HG03175 (cell line): ENCODE measurements around the gene KCND1.
"Not testable (repeated sequence)": the region's sequence is repeated elsewhere in the genome, so short reads cannot be mapped to it uniquely, and the experiment has no call there.

Experiments
- ATAC-seq: cut with Tn5 transposase; IDR thresholded peaks from one replicate; pipeline ENCODE4 v1.9.1; 2021; ENCODE audit warnings: mild to moderate bottlenecking, moderate library complexity; ENCODE audit not compliant: unreplicated experiment

KCND1 gene

DNA sequence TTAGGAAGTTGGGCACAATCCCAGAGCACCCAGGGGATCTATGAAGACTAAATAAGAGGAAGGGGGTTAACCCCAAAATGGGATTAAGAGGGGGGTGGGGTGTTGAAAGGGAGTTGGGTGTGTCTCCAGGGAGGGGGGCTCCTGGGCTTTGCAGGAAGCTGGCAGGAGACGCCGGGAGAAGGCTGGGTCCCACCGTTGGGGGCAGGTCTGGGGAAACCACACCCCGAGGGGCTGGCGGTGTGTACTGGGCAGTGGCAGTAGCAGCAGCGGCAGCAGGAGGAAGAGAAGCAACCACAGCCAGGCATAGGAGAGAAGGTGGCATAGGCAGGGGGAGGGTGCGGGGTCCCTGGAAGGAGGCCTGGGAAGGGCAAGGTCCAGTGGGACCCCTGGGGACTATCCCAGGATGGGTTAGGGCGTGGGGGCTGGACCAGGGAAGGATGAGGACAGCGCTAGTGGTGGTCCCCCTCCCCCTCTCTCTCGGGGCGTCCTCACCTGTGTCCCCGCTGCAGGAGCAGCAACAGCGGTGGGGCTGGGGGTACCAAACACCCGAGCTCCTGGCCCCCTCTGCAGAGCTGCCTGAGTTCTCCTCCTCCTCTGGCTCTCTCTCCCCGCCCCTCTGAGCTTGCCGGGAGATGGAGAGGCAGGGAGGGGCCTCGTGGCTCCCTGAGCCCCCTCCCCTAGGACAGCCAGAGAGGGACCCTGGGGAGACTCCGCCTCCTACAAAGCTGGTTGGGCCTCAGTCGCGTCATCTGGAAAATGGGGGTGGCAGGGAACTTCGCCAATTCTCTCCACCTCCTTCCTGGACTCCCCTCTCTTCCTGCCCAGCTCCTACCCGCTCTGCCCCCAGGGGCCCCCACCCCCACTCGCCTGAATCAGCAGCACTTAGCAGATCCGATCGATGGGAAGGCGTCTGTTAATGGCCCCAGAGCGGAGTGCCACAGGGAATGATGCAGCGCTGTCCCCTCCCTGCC lies at the start of gene KCND1:
KCND1 (minus strand) TSS at position 596 of the 971 bp plus-strand sequence. CDS start 1,573 bp downstream, outside the sequence.
- no peak for ATAC-seq

DNA sequence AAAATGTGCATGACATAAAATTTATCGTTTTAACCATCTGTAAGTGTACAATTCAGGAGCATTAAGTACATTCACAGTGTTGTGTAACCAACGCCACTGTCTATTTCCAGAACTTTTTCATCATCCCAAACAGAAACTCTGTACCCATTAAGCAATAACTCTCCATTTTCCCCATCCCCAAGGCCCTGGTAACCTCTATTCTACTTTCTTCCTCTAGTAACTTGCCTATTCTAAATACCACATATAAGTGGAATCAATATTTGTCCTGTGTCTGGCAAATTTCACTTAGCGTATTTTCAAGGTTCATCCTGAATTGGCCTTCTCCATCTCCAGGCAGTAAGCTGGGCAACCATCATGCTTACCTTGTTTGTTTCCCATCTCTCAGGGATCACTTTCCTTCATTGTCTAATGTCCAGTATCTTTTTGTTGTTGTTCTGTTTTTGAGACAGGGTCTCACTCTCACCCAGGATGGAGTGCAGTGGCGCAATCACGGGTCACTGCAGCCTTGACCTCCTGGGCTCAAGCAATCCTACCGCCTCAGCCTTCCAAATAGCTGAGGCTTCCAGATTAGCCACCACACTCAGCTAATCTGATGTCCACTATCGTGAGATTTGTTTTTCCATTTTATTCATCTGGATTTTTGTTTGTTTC lies 48.1 kb upstream of the KCND1 start:
- no peak for ATAC-seq

GRCh38 chrX:49019050-49019449 lies 47.4 kb upstream of the KCND1 start:
- no peak for ATAC-seq

DNA sequence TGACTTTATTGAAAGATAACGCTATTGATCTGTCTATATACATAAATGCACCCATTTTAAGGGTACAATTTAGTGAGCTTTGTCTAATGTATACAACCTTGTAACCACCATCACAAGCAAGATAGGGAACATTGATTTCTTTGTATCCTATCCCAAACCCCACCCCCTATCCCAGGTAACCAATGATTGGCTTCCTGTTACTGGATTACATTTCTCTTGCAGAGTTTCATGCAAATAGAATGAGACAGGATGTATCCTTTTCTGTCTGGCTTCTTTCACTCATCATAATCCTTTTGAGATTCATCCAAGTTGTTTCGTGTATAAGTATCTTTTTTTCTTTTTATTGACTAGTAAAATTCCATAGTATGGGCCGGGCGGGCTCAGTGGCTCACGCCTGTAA lies 32.1 kb upstream of the KCND1 start:
- ATAC-seq, result no peak

GRCh38 chrX:49002091-49002935 lies 30.7 kb upstream of the KCND1 start, which contains the start of gene GRIPAP1:
GRIPAP1 (minus strand) TSS chrX:49002264; CDS start chrX:49002229, 35 bp downstream.
- ATAC-seq, result peak; percentile 82

GRCh38 chrX:49001521-49002090 lies 30.0 kb upstream of the KCND1 start:
- peak; percentile 36 for ATAC-seq

DNA sequence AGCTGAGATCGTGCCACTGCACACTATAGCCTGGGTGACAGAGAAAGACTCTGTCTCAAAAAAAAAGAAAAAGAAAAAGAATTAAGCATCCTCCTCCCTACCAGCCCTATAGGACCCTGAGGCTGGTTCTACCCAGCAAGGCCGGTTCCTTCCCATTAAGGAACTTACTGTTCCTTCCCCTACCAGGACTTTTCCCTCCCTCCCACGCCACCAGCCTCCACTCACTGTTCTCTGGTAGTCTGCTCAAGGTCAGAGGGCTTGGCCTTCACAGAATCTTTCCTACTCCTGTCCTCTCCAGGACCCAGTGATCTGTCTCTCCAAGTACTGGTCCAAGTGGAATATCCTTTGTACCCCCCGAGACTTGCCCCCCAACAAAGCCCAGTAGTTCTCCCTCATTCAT lies 29.0 kb upstream of the KCND1 start:
- no peak for ATAC-seq

GRCh38 chrX:48999030-48999429 lies 27.4 kb upstream of the KCND1 start:
- ATAC-seq, result no peak

DNA sequence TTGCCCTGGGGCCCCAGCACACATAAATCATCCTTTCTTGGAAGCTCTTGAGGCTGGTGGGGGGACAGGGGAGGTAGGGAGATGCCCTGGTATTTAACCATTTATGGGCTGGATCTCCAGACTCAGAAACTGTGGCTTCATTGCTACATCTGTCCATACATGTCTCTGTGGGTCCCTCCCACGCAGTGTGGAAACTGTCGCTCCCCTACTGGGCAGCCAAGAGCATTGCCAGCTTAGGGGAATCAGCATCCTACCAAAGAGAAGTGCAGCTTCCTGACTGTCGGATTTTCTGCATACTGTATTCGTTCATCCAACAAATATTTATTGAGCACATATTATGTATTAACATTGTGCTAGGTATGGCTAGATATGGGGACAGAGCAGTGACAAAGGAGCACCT lies 26.7 kb upstream of the KCND1 start:
- ATAC-seq, result no peak

DNA sequence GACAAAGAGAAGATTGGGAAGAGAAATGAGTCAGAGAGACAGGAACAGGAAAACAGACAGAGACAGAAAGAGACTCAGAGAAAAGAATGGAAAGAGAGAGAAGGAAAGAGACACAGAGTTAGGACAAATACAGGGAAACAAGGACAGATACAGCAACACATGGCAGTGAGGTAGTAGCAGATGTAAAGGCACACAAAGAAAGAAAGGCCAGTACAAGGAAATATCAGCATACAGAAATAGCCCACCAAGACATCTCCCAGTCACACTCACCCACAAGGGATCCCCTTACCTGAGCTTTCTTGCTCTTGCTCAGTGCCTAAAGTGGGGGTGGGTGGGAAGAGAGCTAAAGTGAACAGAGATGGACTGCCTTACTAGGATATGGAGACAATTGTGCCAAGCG lies 26.2 kb upstream of the KCND1 start:
- ATAC-seq, result no peak

DNA sequence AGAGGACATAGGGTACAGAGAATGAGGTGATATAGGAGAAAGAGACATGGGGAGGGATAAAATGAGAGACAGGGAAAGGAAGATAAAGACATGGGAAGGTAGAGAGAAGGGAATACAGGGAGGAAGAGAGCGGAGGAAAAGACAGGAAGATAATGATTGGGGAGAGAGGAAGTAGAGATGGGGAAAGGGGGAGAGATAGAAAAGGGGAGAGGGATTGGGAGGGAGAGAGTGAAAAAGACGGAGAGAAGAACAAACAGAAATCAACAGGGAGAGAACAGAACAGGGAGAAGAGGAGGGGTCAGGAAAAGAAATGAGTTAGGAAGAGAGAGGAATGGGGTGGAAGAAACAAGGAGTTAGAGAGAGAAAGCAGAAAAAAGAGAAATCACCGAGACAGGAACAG lies 25.8 kb upstream of the KCND1 start:
- no peak for ATAC-seq

DNA sequence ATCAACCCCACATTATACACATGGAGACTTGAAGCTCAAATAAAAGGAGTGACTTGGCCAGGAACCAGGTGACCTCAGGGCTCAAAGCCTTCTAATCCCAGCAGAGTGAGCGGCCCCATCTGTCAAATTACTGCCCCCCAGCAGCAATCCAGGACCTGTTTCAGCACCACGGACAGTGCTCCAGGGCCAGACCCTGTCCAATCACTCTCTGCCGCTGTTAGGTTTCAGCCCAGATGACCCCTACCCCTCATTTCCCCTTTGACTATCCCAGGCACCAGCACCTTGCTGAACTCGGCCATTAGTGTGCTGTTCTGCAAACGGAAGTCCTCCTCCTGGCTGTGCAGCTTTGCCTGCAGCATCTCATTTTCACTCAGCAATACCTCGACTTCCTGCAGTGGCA lies 25.3 kb upstream of the KCND1 start:
- ATAC-seq, result no peak

DNA sequence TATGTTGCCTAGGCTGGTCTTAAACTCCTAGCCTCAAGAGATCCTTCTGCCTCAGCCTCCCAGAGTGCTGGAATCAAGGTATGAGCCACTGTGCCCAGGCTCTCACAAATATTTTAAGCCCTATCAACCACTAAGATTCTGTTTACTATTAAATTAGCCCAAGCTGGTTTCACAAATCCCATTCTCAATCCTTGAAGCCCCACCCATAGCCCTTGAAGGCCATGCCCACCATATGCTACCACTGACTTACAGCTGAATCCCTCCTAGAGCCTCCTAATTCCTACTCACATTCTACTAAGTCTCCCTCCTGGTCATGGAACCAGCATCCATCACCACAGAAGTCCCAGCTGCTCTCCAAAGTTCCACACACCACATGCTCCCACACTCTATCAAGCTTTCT lies 20.7 kb upstream of the KCND1 start:
- no peak for ATAC-seq

DNA sequence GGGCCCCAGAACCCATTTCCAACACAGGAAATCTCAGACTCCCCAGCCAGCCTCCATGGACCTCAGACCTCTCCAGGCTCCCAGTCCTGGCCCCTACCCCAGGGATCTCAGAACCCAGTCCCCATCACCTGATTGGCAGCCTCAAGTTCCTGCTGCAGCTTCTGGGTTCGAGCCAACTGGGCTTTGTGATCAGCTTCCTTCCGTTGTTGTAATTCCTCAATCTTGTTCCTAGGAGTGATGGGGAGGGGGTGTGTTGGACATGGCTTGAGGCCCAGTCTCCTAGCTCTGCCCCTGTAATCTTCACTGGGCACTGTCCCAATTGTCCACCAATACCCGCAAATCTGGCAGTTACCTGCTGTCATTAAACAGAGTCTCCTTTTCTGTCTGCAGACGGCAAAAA lies 17.8 kb upstream of the KCND1 start:
- ATAC-seq, result no peak

- no peak for ATAC-seq
Observed at GRCh38 chrX:48983896-48984295, 12.3 kb upstream of the KCND1 start.

GRCh38 chrX:48983081-48983480 lies 11.4 kb upstream of the KCND1 start:
- ATAC-seq, result no peak

DNA sequence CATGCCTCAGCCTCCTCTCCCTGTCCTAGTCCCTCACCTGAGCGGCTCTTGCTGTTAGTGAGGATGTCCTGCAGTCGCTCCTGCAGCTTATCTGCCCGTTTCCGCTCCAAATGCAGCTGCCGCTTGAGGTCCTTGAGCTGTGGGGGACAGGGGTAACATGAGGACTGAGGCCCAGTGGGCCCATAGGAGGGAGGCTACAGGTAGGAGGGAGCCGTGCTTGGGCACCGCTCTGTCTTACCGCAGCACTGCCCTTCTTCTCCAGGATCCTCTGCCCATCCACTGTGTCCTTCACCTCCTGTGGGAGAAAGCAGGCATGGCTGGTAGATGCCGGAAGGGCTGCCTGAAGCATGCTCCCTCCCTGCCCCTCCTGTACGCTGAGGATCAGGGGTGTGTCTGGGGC lies 9.5 kb upstream of the KCND1 start:
- ATAC-seq, result no peak

- not testable (repeated sequence) for ATAC-seq
Observed at GRCh38 chrX:48980341-48980740, 8.7 kb upstream of the KCND1 start.

DNA sequence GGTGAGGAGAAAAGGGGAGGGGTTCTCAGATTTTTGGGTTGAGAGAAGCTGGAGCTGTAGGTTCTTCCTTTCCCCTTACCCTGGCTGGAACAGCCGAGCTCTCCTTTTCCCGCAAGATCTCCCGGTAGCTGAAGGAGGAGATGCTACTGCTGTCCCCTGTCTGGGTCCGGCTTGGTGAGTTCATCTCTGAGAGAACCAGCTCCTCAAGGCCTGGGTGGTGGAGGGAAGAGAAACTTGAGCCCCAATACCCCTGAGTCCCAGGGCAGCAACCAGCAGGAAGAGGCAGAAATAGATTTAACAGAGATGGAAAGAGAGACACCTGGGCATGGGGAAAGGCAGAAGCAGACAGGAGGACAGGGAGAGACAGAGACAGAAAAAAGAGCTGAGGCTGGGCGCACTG lies 6.6 kb upstream of the KCND1 start:
- ATAC-seq, result no peak

DNA sequence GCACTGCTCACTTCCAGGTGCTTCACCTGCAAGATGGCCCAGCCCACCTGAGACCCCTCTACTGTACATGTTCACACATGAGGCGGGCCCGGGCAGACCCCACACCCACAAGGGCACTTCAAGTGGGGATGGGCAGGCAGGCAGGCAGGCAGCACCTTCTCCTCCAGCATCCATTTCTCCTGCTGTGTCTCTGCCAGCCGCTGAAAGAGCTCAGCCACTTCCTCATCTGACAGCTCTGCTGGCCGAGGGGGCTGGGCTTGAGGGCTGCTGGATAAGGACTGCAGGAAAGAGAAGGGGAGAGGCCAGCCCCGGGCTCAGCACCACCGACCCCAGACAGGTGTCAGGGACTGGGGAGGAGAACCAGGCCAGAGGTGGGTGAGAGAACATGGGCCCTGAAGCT lies 4.4 kb upstream of the KCND1 start:
- ATAC-seq, result no peak

GRCh38 chrX:48975541-48975940 lies 3.9 kb upstream of the KCND1 start:
- ATAC-seq, result no peak
